Renal cortex interstitium (tissue), 11 donors: Measurements from ENCODE around the gene LRRK1. TPM values are rescaled to one million over a fixed set of nuclear protein-coding genes. Genes with fewer than 3 reads are reported as not detected.

Experiments used
- DNase-seq, 11 donors: peaks; one replicate each; pipeline ENCODE4 v3.0.0-alpha.2; 2013; ENCODE audit warnings: low read depth in 9 of 11, low spot score in 4 of 11; ENCODE audit errors: extremely low read depth in 1 of 11
- polyA plus RNA-seq, 3 donors: library from polyadenylated mRNA; unstranded; fragments of 120-200 nt; gene quantifications; one replicate each; pipeline ENCODE4 v1.2.1, GENCODE V29; 2013; ENCODE audit not compliant: insufficient read length in 3 of 3

LRRK1 gene
- polyA plus RNA-seq, 3 donors = 3.1 to 6.1 (median 3.2) TPM

DNA sequence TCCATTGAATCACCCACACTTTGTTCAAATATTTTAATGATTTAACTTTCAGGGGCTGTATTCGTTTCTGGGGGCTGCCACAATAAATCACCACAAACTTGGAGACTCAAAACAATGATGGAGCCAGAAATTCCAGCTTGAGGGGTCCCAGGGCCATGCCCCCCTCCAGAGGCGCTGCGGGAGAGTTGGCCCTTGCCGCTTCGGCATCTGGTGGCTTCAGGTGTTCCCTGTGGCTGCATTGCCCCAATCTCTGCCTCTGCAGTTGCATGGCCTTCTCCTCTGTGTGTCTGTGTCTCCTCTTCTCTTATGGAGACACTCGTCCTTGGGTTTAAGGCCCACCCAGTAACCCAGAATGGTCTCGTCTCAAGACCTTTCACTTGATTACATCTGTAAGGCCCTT lies 187.9 kb downstream of the LRRK1 start:
- DNase-seq = no peak

GRCh38 chr15:101107625-101108460 lies 188.7 kb downstream of the LRRK1 start:
- no peak for DNase-seq

GRCh38 chr15:101108461-101108775 lies 189.3 kb downstream of the LRRK1 start:
- DNase-seq = no peak

DNA sequence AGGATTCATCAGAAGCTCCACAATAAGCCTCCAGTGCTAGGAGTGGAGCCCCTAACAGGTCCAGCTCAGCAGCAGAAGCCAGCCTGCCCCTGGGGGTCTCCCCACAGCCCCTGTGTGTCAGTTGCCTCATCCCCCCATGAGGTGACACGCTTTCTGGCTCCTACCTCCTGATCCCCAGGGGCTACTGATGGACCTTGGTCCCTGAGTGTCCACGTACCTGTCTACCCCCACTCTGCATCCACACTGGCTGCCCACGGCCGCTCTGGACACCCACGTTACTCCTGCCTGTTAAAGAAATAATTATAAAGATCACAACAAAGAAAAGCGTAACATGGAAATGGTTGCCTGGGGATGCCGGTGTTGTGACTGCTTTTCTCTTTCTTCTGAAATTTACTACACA lies 189.6 kb downstream of the LRRK1 start:
- no peak for DNase-seq

GRCh38 chr15:101110681-101111569 lies 191.8 kb downstream of the LRRK1 start:
- no peak for DNase-seq

- DNase-seq = no peak
Observed at GRCh38 chr15:101111570-101112262, 192.6 kb downstream of the LRRK1 start.

DNA sequence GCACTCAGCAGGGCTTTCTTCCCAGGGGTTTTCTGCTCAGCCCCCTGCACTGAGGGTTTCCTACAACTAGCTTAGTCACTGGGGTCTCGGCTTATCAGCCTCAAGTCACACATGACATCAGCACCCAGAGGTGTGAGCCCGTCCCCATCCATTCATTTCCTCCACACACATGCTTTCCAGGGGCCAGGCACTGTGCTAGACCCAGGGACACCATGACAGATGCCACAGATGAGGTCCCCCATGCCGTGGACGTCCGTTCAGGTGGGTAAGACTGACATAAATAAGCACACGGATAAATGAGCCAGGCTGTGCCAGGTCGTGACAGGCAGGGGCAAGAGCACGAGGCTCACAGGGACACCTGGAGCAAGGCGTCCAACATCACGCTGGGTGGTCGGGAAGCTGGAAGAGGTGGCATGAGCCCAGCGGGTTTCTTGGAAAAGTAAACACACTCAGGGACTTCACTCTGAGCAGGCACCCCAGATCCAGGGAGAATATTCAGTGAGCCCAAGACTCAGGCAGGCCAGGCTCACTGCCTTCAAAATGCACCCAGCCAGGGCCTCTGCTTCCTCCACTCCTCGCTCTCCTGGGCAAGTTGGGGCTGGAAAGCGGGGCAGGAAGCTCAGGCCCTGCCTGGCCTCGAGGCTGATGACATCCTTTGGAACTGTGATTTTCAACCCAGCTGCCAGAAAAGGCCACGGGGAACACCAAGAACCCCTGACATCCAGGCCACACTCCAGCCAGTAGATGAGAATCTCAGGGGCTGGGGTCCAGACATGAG lies 193.4 kb downstream of the LRRK1 start:
- no peak for DNase-seq

GRCh38 chr15:101113114-101114005 lies 194.2 kb downstream of the LRRK1 start:
- DNase-seq = no peak

GRCh38 chr15:101114166-101114565 lies 195.0 kb downstream of the LRRK1 start:
- DNase-seq = no peak

DNA sequence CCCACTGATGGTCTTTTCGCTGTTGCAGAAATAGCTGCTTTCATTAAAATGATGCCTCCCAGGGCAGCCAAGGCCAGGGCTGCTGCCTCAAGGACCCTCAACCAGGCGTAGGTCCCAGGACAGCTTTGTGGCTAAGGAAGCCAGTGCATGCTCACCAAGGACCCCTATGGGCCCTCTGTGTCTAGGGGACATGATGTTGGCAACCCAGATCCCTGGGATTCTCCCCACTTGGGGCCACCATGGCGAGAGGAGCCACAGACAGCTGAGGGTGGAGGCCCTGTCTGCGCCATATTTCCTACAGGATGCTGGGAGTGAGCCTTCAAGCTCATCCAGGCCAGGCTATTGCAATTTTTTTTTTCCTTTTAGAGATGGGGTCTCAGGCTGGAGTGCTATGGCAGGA lies 195.5 kb downstream of the LRRK1 start:
- DNase-seq = no peak

- peak in 3 of 11 donors; percentile 60 to 68 (median 68) for DNase-seq
Observed at GRCh38 chr15:101115393-101115785, 196.2 kb downstream of the LRRK1 start.

- peak in 6 of 11 donors; percentile 58 to 74 (median 71) for DNase-seq
Observed at GRCh38 chr15:101115786-101116680, 196.9 kb downstream of the LRRK1 start.

DNA sequence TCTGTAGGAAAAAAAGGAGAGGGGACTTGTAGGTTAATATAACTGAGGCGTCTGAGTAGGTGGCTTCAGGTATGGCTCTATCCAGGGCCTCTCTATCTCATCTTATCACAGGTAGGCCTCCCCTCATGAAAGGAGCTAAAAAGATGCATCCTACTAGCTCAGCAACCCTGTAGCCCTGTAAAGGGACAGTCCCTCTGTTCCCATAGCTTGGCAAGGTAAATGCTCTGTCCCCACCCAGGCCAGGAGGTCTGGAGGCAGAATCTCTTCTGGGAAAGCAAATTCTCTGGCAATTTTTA lies 197.5 kb downstream of the LRRK1 start:
- no peak for DNase-seq

DNA sequence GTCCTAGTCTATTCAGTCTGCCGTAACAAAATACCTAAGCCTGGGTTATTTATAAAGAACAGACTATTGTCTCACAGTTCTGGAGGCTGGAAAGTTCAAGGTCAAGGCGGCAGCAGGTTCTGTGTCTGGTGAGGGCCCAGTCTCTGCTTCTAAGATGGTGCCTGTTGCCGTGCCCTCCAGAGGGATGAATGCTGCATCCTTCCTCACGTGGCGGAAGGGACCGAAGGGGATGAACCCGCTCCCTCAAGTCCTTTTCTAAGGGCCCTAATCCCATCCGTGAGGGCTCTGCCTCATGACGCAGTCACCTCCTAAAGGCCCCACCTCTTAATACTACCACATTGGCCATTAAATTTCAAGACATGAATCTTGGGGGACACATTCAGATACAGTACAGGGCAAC lies 199.0 kb downstream of the LRRK1 start:
- no peak for DNase-seq

DNA sequence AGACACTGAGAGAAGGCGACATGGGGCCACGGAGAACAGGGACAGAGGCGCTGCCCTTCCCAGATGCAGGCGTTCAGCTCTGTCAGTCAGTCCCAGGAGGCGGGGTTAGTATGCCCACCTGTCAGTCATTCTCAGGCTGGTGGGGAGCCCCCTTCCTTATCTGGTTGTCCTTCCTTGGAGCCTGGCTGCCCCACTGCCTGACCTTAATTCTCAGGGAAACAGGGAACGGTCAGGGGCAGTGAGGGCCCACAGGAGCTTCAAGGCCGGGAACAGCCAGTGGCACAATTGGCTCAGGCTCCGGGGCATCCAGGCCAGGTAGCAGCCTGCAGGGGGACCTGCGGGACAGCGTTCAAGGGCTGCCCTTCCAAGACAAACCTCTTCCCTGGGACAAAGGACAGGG lies 199.5 kb downstream of the LRRK1 start:
- DNase-seq = no peak

DNA sequence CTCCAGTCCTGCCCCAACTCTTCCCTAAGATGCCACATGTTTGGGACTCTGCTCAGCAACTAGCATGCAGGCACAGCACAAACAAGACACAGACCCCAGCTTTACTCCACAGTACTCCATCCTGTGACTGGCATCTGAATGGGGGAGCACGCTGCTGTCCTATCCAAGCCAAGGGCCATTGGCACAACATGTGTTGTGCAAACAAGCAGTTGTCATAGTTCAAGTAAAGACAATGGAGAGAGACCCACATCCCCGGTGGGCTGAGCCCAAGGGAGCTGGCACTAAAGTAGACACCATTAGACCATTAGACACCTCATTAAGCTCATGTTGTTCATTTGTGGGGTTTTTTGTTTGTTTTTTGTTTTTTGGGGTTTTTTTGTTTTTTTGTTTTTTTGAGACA lies 200.0 kb downstream of the LRRK1 start:
- DNase-seq = no peak
